H1 (cell line): ENCODE measurements around the gene GBX1. TPM values are rescaled to one million over a fixed set of nuclear protein-coding genes. Genes with fewer than 3 reads are reported as not detected.

Source experiments
- CTCF ChIA-PET: fragments of 300-600 bp; sonication (Branson Sonifier 250); formaldehyde crosslinking; loops from one replicate; lab custom pipeline; 2021; ENCODE audit not compliant: partially characterized antibody; lab: Charles Lee
- POLR2A ChIA-PET: fragments of 300-600 bp; sonication (Branson Sonifier 250); formaldehyde crosslinking; loops from one replicate; lab custom pipeline; 2021; ENCODE audit warnings: inconsistent platforms; ENCODE audit not compliant: partially characterized antibody; lab: Charles Lee
- DNase-seq, 2 experiments: peaks; one replicate each; pipeline versions ENCODE4 v3.0.0 to v3.0.0-alpha.2; 2010 to 2022; ENCODE audit warnings: low spot score in 2 of 2, low read depth in 1 of 2, mixed read lengths in 1 of 2
- FAIRE-seq: peaks from 2 replicates; lab custom pipeline; 2011; peaks lifted over from hg19 to GRCh38; lab: Jason Lieb, UNC
- H2AFZ ChIP-seq: 2 replicates; pipeline ENCODE4 v1.8.1; 2012; ENCODE audit warnings: low read length, inconsistent platforms
- H2AK5ac ChIP-seq: 2 replicates; pipeline ENCODE4 v1.6.1; 2013; ENCODE audit warnings: low read depth, low read length
- H2BK120ac ChIP-seq: replicated peaks from 2 replicates; pipeline ENCODE3; 2013; ENCODE audit warnings: low read depth, low read length, inconsistent platforms
- H2BK12ac ChIP-seq: 2 replicates; pipeline ENCODE4 v1.6.1; 2013; ENCODE audit warnings: low read depth, low read length
- H2BK15ac ChIP-seq: 2 replicates; pipeline ENCODE4 v1.6.1; 2013; ENCODE audit warnings: low read length
- H2BK20ac ChIP-seq: 2 replicates; pipeline ENCODE4 v1.6.1; 2013; ENCODE audit warnings: low read length
- H2BK5ac ChIP-seq: 2 replicates; pipeline ENCODE4 v1.6.1; 2013; ENCODE audit warnings: low read depth, low read length
- H3K14ac ChIP-seq: 2 replicates; pipeline ENCODE4 v1.6.1; 2013; ENCODE audit warnings: inconsistent platforms; ENCODE audit not compliant: insufficient read length
- H3K18ac ChIP-seq: 2 replicates; pipeline ENCODE4 v1.6.1; 2013; ENCODE audit warnings: low read length; ENCODE audit errors: extremely low read depth
- H3K23ac ChIP-seq: 2 replicates; pipeline ENCODE4 v1.6.1; 2013; ENCODE audit warnings: inconsistent platforms; ENCODE audit not compliant: insufficient read length
- H3K23me2 ChIP-seq: 2 replicates; pipeline ENCODE4 v1.6.1; 2013; ENCODE audit warnings: low read depth, low read length
- H3K27ac ChIP-seq: 2 replicates; pipeline ENCODE4 v1.6.1; 2011; ENCODE audit warnings: low read depth, low read length, inconsistent platforms
- H3K27me3 ChIP-seq, 4 experiments: replicated peaks in 1 of 4; 1 replicate in 1 of 4; 2 replicates in 3 of 4; pipeline versions ENCODE4 v1.6.1 to v1.8.1; 2011 to 2013; ENCODE audit warnings: low read length in 3 of 4, mild to moderate bottlenecking in 3 of 4, inconsistent platforms in 2 of 4, mixed read lengths in 2 of 4, moderate library complexity in 1 of 4; ENCODE audit not compliant: control insufficient read depth in 3 of 4, insufficient read depth in 3 of 4; ENCODE audit errors: extremely low read depth in 1 of 4
- H3K36me3 ChIP-seq, 4 experiments: 2 replicates each; pipeline versions ENCODE4 v1.6.1 to v1.8.1; 2011 to 2013; ENCODE audit warnings: mild to moderate bottlenecking in 4 of 4, low read length in 3 of 4, moderate library complexity in 2 of 4, control low read depth in 1 of 4, inconsistent platforms in 1 of 4; ENCODE audit not compliant: insufficient read depth in 4 of 4, control insufficient read depth in 2 of 4
- H3K4ac ChIP-seq: replicated peaks from 2 replicates; pipeline ENCODE3; 2013; ENCODE audit warnings: low read length, low read depth, mixed read lengths, inconsistent platforms; ENCODE audit not compliant: insufficient read length
- H3K4me1 ChIP-seq, 4 experiments: replicated peaks in 1 of 4; 1 replicate in 1 of 4; 2 replicates in 3 of 4; pipeline versions ENCODE4 v1.6.1 to v1.8.1; 2011 to 2013; ENCODE audit warnings: low read length in 3 of 4, inconsistent platforms in 2 of 4, mixed read lengths in 1 of 4; ENCODE audit not compliant: insufficient read depth in 4 of 4, control insufficient read depth in 3 of 4
- H3K4me2 ChIP-seq, 2 experiments: 2 replicates each; pipeline versions ENCODE4 v1.6.1 to v1.8.1; 2011 to 2013; ENCODE audit warnings: low read depth in 2 of 2, low read length in 2 of 2, control low read depth in 1 of 2, inconsistent platforms in 1 of 2, mild to moderate bottlenecking in 1 of 2; ENCODE audit not compliant: insufficient read depth in 1 of 2
- H3K4me3 ChIP-seq, 4 experiments: fragments of 200-600, 300-600 bp in 1 of 4; sonication (generic), shearing (Covaris generic), sonication (Bioruptor Twin) in 1 of 4; 2 replicates each; pipeline versions ENCODE4 v1.5.1 to v1.8.1; 2011 to 2016; ENCODE audit warnings: low read length in 4 of 4, low read depth in 3 of 4, control low read depth in 2 of 4, inconsistent platforms in 2 of 4, mild to moderate bottlenecking in 2 of 4, mixed read lengths in 1 of 4, moderate library complexity in 1 of 4; ENCODE audit not compliant: insufficient read depth in 2 of 4; ENCODE audit errors: extremely low read depth in 1 of 4
- H3K56ac ChIP-seq: replicated peaks from 2 replicates; pipeline ENCODE3; 2013; ENCODE audit warnings: low read depth, mild to moderate bottlenecking, mixed read lengths, low read length, inconsistent platforms; ENCODE audit not compliant: insufficient read length
- H3K79me1 ChIP-seq: 2 replicates; pipeline ENCODE4 v1.6.1; 2013; ENCODE audit warnings: low read depth, low read length, control low read depth
- H3K79me2 ChIP-seq, 2 experiments: 2 replicates each; pipeline versions ENCODE4 v1.6.1 to v1.8.1; 2012 to 2013; ENCODE audit warnings: low read length in 2 of 2, mild to moderate bottlenecking in 2 of 2, inconsistent platforms in 1 of 2; ENCODE audit not compliant: insufficient read depth in 2 of 2, control insufficient read depth in 1 of 2
- H3K9ac ChIP-seq, 4 experiments: replicated peaks in 1 of 4; 1 replicate in 1 of 4; 2 replicates in 3 of 4; pipeline versions ENCODE4 v1.6.1 to v1.8.1; 2011 to 2013; ENCODE audit warnings: low read depth in 3 of 4, low read length in 3 of 4, control low read depth in 2 of 4, mild to moderate bottlenecking in 2 of 4, moderate library complexity in 2 of 4, inconsistent platforms in 1 of 4; ENCODE audit errors: extremely low read depth in 1 of 4
- H3K9me3 ChIP-seq, 2 experiments: 2 replicates each; pipeline versions ENCODE4 v1.6.1 to v1.8.1; 2012 to 2013; ENCODE audit warnings: mild to moderate bottlenecking in 2 of 2, moderate library complexity in 2 of 2, control low read depth in 1 of 2, inconsistent platforms in 1 of 2, low read depth in 1 of 2, low read length in 1 of 2, mixed read lengths in 1 of 2; ENCODE audit not compliant: insufficient read depth in 2 of 2
- H4K20me1 ChIP-seq, 2 experiments: replicated peaks in 1 of 2; 2 replicates each; pipeline versions ENCODE3 to v1.8.1; 2011 to 2013; ENCODE audit warnings: inconsistent platforms in 2 of 2, low read length in 2 of 2, mild to moderate bottlenecking in 1 of 2; ENCODE audit not compliant: insufficient read depth in 2 of 2, control insufficient read depth in 1 of 2
- H4K5ac ChIP-seq: 2 replicates; pipeline ENCODE4 v1.6.1; 2013; ENCODE audit warnings: low read length, low read depth, mixed read lengths, inconsistent platforms; ENCODE audit not compliant: insufficient read length
- H4K8ac ChIP-seq: 2 replicates; pipeline ENCODE4 v1.8.0; 2013; ENCODE audit warnings: mild to moderate bottlenecking, moderate library complexity, low read length, inconsistent platforms; ENCODE audit not compliant: insufficient read depth; ENCODE audit errors: extremely low read depth
- H4K91ac ChIP-seq: replicated peaks from 2 replicates; pipeline ENCODE3; 2013; ENCODE audit warnings: low read length, mixed read lengths, inconsistent platforms; ENCODE audit not compliant: insufficient read length
- ASH2L ChIP-seq: fragments of 200-600, 300-600 bp; sonication (generic); IDR thresholded peaks from one replicate; pipeline ENCODE4 v1.7.1; 2017; ENCODE audit warnings: low read length
- CTBP2 ChIP-seq: IDR thresholded peaks from 2 replicates; pipeline ENCODE4 v1.7.0; 2011; ENCODE audit warnings: borderline replicate concordance, mild to moderate bottlenecking, moderate library complexity, mixed read lengths, low read length; ENCODE audit not compliant: insufficient read depth, insufficient read length
- EP300 ChIP-seq, 2 experiments: IDR thresholded peaks; 1 replicate in 1 of 2; 2 replicates in 1 of 2; pipeline ENCODE4 v1.6.1; 2011 to 2012; ENCODE audit warnings: low read depth in 2 of 2, low read length in 2 of 2, mild to moderate bottlenecking in 2 of 2, borderline replicate concordance in 1 of 2, inconsistent platforms in 1 of 2, moderate library complexity in 1 of 2
- GABPA ChIP-seq: IDR thresholded peaks from 2 replicates; pipeline ENCODE4 v1.6.1; 2011; ENCODE audit warnings: mild to moderate bottlenecking, low read length, moderate library complexity, borderline replicate concordance; ENCODE audit not compliant: insufficient read depth
- HDAC2 ChIP-seq, 2 experiments: fragments of 300-600 bp in 1 of 2; sonication (generic) in 1 of 2; IDR thresholded peaks; 2 replicates each; pipeline ENCODE4 v1.6.1; 2011 to 2012; ENCODE audit warnings: low read depth in 2 of 2, low read length in 2 of 2, mild to moderate bottlenecking in 2 of 2, moderate library complexity in 2 of 2, borderline replicate concordance in 1 of 2, inconsistent platforms in 1 of 2
- NANOG ChIP-seq: IDR thresholded peaks from 2 replicates; pipeline ENCODE4 v1.6.1; 2011; ENCODE audit warnings: low read length, low read depth, mild to moderate bottlenecking, inconsistent platforms; ENCODE audit not compliant: insufficient read depth, poor library complexity, severe bottlenecking
- POLR2AphosphoS5 ChIP-seq: IDR thresholded peaks from 2 replicates; pipeline ENCODE4 v1.6.1; 2011; ENCODE audit warnings: low read depth, low read length
- SAP30 ChIP-seq: fragments of 300-600 bp; sonication (generic); IDR thresholded peaks from 2 replicates; pipeline ENCODE4 v1.7.1; 2012; ENCODE audit warnings: low read length, moderate library complexity, mild to moderate bottlenecking, inconsistent platforms; ENCODE audit not compliant: insufficient read depth, insufficient replicate concordance
- TEAD4 ChIP-seq: IDR thresholded peaks from 2 replicates; pipeline ENCODE4 v1.6.1; 2012; ENCODE audit warnings: low read depth, low read length, inconsistent platforms, mixed read lengths
- WGBS, 2 experiments: shearing (Covaris generic) in 1 of 2; methylation state at CpG; one replicate each; pipeline versions ENCODE4 v1.1.6 to v1.1.7; 2013 to 2015; ENCODE audit warnings: low lambda C conversion rate in 2 of 2, mixed read lengths in 2 of 2, inconsistent platforms in 1 of 2, low coverage in 1 of 2, missing lambda C conversion rate in 1 of 2; ENCODE audit not compliant: insufficient replicate concordance in 2 of 2, insufficient coverage in 1 of 2, insufficient read length in 1 of 2; ENCODE audit errors: extremely low coverage in 1 of 2, missing lambda C conversion rate in 1 of 2; 5-methylcytosine and 5-hydroxymethylcytosine counted together
- polyA plus RNA-seq, 7 experiments: library from polyadenylated mRNA; depleted of rRNA in 3 of 7; stranded (reverse) in 5 of 7; unstranded in 2 of 7; fragments of >200 nt in 5 of 7; fragments of 200-250 nt in 2 of 7; gene quantifications; 1 replicate in 5 of 7; 2 replicates in 1 of 7; 4 replicates in 1 of 7; pipeline versions ENCODE4 v1.2.1 to v1.2.3, GENCODE V29; 2011 to 2013; ENCODE audit warnings: missing spikeins in 2 of 7, mixed read lengths in 2 of 7
- total RNA-seq: library from RNA; stranded (reverse); fragmentation: NEBNext Ultra II Directional; extraction: Animal tissue kit (Norgen Biotek cat#: 25700); gene quantifications from 2 replicates; pipeline ENCODE4 v1.2.1, GENCODE V29; 2021
- TF ChIP-seq, protein P1 (sequence below), 3 experiments: IDR thresholded peaks; 1 replicate in 2 of 3; 2 replicates in 1 of 3; pipeline versions ENCODE4 v1.5.1 to v1.6.1; 2011; ENCODE audit warnings: low read length in 3 of 3, mild to moderate bottlenecking in 3 of 3, inconsistent platforms in 2 of 3, low read depth in 1 of 3, moderate library complexity in 1 of 3; ENCODE audit not compliant: insufficient read depth in 1 of 3; ENCODE audit errors: control extremely low read depth in 1 of 3

The GBX1 gene
- total and polyA plus RNA-seq, 2 of the 8 experiments (the other 6 are each of a cell fraction or from before 2014, with no cell fraction given): not detected

DNA sequence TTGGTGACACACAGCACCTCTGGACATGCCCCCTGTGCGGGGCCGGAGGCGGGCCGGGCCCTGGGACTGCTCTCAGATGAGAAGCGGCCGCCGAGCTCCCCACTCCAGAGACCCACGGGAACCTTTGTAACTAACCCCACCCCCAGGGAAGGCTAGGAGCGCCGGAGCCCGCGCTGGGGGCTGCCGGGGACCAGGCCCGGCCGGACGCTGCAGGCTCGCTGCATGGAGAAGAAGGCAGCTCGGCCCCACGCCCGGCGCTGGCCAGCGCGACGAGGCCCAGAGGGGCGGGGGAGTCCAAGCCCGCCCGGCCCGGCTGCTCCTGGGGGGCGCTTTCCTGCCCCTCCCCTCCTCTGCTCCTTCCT, 44.7 kb downstream of the GBX1 start:
- peaks cover 0 to 30% (median 4%) of the 10 kb centered on the region in 4 experiments; a peak in 3 of 8 replicates for H3K36me3 ChIP-seq
- no peak overlapping the region for H3K27ac ChIP-seq
- H3K79me2 ChIP-seq: no peaks in the 10 kb centered on the region
- POLR2A ChIA-PET: interaction anchor here (2.0 kb wide), 1 partner anchor 13 kb away, joined by 4 read pairs; no protein-coding TSS in a partner anchor
- peaks cover 5% of the 10 kb centered on the region; the same call in 1 of the 2 replicates for H3K23me2 ChIP-seq
- no peak overlapping the region for H3K4ac ChIP-seq
- no peak overlapping the region for H2BK20ac ChIP-seq
- H4K20me1 ChIP-seq: peaks cover 12 to 37% of the 10 kb centered on the region in 2 experiments
- no peak overlapping the region for H3K4me2 ChIP-seq
- FAIRE-seq (no peak), DNase-seq (no peak)
- no peak overlapping the region for H2BK120ac ChIP-seq
- H3K79me1 ChIP-seq: no peaks in the 10 kb centered on the region
- WGBS, 2 experiments: 95% methylated on average over 14 of the region's 29 CpGs; no CpG with 5 or more reads in 1 of the 2 experiments
- H4K5ac ChIP-seq: no peak overlapping the region
- no peak overlapping the region for H2AK5ac ChIP-seq
- no peak overlapping the region for H3K9ac ChIP-seq
- no peaks in the 10 kb centered on the region for H3K9me3 ChIP-seq
- H2BK5ac ChIP-seq: no peak overlapping the region
- H3K18ac ChIP-seq: no peak overlapping the region
- H2AFZ ChIP-seq: no peak overlapping the region
- no peak overlapping the region for H3K23ac ChIP-seq
- H4K91ac ChIP-seq: no peak overlapping the region
- H3K14ac ChIP-seq: no peak overlapping the region
- H3K27me3 ChIP-seq: peaks cover 0 to 13% (median 4%) of the 10 kb centered on the region in 4 experiments; a peak in 5 of 7 replicates
- no peak overlapping the region for H4K8ac ChIP-seq
- H2BK12ac ChIP-seq: no peak overlapping the region
- CTCF ChIA-PET: interaction anchor here (0.5 to 11.7 kb wide), 12 partner anchors 15 to 221 kb away, joined by 3 to 197 read pairs (median 7); partner anchors contain the start of genes ABCF2 and GBX1
- no peak overlapping the region for H3K4me3 ChIP-seq
- H3K56ac ChIP-seq: no peak overlapping the region
- H2BK15ac ChIP-seq: no peak overlapping the region
- peaks cover 0 to 23% (median 7%) of the 10 kb centered on the region in 4 experiments; a peak in 6 of 7 replicates for H3K4me1 ChIP-seq
- TF ChIP-seq ASH2L (no peak), NANOG (no peak), SAP30 (no peak), POLR2AphosphoS5 (no peak), HDAC2 (IDR thresholded peaks at IDR 0.05; ENCODE audit: borderline replicate concordance in 1 of 2, low read depth in 2 of 2, low read length in 2 of 2) (no peak), GABPA (no peak), CTBP2 (no peak), EP300 (IDR thresholded peaks at IDR 0.05; ENCODE audit: borderline replicate concordance in 1 of 2, low read depth in 2 of 2, low read length in 2 of 2) (no peak), TEAD4 (no peak)
- TF ChIP-seq, protein P1, sequence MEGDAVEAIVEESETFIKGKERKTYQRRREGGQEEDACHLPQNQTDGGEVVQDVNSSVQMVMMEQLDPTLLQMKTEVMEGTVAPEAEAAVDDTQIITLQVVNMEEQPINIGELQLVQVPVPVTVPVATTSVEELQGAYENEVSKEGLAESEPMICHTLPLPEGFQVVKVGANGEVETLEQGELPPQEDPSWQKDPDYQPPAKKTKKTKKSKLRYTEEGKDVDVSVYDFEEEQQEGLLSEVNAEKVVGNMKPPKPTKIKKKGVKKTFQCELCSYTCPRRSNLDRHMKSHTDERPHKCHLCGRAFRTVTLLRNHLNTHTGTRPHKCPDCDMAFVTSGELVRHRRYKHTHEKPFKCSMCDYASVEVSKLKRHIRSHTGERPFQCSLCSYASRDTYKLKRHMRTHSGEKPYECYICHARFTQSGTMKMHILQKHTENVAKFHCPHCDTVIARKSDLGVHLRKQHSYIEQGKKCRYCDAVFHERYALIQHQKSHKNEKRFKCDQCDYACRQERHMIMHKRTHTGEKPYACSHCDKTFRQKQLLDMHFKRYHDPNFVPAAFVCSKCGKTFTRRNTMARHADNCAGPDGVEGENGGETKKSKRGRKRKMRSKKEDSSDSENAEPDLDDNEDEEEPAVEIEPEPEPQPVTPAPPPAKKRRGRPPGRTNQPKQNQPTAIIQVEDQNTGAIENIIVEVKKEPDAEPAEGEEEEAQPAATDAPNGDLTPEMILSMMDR (IDR thresholded peaks at IDR 0.05; ENCODE audit: control extremely low read depth in 1 of 3, insufficient read depth in 1 of 3, low read depth in 1 of 3, low read length in 3 of 3): no peak
